ENCODE measurements around the gene SLC16A3.
"Not testable (repeated sequence)": the region's sequence is repeated elsewhere in the genome, so short reads cannot be mapped to it uniquely, and the experiment has no call there.

SLC16A3 gene

DNA sequence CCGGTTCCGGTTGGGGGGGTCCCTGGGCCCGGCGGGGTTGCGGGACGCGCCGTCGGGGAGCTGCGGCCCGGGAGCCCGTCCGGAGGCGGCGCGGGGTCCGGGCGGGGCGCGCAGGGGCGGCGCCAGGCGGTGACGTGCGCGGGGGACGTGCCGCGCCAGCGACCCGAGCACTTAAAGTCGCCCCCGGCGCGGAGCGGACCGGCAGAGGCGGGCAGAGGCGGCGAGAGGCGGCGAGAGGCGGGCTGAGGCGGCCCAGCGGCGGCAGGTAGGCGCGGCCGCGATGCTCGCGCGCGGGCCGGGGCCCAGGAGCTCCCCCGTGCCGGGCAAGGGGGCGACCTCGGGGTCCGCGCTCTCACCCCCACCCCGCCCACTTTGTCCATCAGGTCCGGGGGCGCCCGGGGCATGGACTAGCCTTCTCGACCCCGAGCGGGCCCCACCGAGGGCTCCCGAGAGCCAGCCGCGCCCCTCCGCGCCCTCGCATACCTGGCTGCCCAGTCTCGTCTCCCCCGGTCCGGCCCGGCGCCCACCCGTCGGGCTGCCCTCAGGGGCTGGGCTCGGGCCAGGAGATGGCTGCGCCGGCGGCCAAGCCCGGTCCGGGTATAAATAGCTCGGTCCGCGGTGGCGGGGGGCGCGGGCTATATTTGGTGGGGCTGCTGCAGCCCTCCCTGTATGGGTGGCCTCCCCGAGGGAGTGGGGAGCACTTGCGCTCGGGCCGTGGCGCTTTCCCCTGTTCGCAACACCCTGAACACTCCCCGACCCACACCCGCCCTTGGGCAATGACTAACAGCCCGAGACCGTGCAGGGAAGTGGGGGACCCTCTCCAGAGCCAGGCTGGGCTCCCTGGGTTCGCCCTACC lies at the start of gene SLC16A3:
SLC16A3 (plus strand) TSS at position 201 of the 856 bp plus-strand sequence. CDS start 6,967 bp downstream, outside the sequence.
- peak; percentile 91 for DNase-seq (ENCODE audit: low spot score)

DNA sequence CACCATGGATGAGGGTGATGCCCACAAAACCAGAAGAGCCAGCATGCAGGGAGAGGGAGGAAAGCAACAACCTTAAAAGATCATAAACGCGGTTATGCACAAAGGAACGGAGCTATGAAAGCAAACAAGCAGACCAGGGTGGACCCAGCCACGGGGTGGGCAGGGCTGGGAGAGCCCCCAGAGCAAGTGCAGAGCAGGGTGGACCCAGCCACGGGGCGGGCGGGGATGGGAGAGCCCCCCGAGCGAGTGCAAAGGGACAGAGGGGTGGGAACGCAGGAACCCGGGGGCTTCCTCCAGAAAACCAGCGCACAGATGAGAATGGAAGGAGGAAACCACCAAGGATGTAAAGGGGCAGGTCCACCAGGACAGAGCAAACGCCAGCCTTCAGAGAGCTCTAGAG lies 49.4 kb upstream of the SLC16A3 start:
- DNase-seq (ENCODE audit: low spot score), result no peak

DNA sequence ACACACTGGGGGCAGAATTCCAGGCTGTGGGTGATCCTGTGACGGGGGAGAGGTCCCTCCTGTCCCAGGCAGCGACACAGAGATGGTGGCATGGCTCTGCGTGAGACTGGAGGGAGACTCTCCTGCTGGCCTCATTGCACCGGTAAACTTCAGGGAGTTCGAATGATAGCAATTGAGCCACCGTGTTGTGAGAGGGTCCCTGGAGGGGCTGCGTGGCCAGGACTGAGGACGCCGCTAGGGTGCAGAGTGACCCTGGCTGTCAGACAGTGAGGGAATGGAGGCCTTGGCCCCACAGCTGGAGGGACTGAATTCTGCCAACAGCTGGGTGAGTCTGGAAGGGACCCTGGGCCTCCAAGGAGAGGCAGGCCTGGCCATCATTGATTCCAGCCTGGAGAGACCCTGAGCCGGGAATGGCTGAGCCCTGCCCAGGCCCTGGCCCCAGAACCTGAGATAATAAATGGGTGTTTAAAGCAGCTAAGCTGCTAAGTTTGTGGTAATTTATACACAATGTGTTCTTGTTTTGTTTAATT lies 48.8 kb upstream of the SLC16A3 start:
- DNase-seq (ENCODE audit: low spot score), result no peak

DNA sequence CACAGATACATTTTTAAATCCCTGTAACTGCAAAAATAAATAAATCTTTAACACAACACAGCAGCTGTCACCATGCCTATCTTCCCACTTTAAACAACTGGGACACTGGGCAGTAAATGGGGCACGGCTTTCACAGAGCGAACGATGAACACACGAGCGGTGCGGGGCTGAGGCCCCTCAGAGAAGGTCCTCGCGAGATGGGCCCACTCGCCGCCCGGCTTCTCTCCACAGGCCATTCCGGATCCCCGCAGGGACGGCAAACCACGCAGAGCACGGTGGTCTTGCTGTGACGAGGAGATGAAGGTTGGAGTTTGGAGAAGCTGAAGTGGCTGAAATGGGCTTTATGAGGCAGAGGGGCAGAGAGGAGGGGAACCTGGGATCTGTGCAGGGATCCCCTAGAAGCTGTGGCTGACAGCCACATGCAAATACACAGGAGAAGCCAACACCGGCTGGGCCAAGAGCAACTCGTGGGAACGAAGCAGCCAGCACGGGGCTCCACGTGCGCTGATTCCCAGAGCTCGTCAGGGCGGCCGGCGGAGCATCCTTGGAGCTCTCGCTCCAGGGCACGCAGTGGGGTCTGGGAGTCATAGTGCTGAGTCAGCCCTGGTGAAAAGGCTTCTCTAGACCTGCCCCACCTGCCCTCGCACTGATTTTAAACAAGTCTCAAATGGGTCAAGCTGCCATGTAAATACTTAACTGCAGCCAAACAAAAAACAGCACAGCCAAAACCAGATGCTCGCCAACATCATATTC lies 47.9 kb upstream of the SLC16A3 start:
- DNase-seq (ENCODE audit: low spot score), result no peak

DNA sequence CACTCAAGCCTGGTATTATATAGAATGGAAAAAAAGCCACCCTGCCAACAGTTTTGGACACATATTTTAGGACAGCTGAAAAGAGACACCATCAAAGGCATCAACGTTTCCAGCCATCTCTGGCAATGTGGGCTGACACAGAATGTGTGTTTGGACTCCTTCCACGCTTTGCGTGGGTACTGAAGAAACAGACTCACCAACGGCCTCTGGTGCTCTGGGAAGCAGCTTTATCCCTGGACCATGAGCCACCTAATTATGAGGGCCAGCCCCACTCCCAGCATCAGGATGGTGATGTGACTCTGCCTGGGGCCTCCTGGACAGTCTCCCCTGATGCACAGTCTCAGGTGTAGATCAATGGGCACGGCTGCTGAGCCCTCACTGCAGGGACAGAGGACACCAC lies 44.1 kb upstream of the SLC16A3 start:
- DNase-seq (ENCODE audit: low spot score), result no peak

DNA sequence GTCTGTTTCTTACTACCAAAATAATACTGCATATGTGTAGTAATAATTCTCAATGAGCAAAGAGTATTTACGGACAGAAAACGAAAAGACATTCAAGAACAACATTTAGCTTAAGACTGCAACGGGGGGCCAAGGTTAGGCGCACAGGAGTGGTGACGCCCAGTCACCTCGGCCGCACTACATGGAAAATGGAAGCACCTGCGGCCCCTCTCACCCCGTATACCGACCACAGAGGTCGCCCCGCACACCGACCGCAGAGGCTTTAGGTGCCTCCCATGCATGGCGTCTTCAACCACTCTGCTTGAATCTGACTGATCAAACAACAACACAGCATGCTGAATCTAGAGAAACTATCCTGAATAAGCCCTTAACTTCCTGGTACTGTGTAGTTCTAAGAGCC lies 42.6 kb upstream of the SLC16A3 start:
- no peak for DNase-seq (ENCODE audit: low spot score)

DNA sequence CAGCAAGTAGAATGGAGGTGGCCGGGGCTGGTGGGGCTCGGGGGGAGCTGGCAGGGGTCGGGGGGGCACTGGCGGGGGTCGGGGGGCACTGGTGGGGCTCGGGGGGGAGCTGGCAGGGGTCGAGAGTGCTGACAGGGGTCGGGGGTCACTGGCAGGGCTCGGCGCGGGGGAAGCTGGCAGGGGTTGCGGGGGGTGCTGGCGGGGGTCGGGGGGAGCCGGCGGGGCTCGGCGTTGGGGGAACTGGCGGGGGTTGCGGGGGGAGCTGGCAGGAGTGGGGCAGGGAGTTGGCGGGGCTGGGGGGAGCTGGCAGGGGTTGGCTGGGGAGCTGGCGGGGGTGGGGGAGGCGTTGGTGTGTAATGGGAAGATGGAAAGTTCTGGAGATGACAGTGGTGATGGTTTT lies 41.3 kb upstream of the SLC16A3 start:
- DNase-seq (ENCODE audit: low spot score), result no peak

DNA sequence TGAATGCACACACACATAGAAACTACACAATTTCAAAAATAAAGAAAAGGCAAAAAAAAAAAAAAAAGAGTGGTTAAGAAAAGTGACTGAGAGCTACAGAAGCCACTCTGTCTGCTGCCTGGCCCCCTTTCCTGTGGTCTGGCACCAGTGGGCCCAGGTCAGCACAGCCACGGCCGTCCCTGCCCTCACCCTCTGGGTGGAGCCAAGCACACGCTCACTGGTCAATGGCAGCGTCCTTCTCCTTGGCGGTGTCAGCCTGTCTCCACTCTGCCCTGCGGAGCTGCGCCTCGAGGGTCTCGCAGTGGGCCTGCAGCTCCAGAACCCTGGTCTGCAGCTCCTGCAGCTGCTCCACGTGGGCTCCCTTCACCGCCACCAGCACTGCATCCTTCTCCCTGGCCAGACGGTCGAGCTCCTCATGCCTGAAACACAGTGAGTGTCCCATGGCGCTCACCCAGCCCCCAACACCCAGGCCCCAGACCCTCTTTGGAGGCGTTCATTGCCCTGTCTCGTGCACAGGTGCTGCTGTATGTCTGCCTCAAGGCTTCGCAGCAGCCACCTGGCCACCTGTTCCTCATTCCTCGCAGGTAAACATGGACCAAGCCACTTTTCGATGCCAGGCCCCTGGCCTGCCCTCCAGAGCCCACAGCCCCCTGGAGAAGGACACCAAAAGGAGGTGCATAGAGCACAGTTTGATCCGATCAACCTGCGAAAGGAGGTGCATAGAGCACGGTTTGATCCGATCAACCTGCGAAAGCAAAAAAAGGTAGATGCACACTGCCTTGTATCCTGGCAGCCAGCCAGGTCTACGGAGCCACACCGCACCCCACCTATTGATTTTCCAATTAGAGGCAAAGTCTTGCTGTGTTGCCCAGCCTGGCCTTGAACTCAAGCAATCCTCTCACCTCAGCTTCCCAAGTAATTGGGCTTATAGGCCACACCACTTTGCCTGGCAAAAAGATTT lies 40.6 kb upstream of the SLC16A3 start:
- DNase-seq (ENCODE audit: low spot score), result no peak

DNA sequence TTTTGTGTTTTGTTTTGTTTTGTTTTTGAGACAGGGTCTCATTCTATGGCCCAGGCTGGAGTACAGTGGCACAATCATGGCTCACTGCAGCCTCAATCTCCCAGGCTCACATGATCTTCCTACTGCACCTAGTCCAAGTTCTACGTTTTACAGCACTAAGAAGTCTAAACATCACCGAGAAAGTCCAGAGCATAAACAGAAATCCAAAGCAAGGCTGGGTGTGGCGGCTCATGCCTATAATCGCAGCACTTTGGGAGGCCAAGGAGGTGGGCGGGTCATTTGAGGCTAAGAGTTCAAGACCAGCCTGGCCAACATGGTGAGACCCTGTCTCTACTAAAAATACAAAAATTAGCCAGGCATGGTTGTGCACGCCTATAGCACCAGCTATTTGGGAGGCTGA lies 35.8 kb upstream of the SLC16A3 start:
- DNase-seq (ENCODE audit: low spot score), result not testable (repeated sequence)

DNA sequence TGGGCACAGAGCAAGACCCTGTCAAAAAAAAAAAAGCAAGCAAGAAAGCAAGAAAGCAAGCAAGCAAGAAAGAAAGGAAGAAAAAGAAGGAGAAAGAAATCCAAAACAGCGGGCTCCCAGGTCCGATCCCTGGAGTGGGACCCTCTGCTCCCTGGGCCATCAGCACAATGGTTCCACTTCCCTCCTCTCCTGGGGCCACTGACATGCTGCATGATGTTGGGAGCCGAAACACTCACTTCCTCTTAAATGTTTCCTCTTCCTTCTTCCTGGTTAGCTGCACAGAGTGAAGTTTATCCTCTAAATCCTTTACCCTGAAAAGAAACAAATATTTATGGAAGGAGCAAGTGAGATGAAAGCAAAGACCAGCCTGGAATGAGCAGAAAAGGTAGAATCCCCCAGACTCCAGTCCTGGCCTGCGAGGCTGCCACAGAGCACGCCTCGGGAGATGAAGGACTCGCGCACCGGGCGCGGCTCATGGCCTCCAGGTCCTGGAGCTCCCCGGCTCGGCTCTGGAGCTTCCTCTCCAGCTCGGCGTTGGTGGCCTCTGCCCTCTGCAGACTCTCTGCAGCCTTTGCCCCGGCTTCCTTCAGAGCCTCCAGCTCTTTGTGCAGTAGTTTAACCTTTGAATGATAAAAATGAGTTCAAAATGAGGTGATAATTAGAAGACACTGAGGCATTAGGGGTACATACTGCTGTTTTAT lies 35.2 kb upstream of the SLC16A3 start:
- no peak for DNase-seq (ENCODE audit: low spot score)

DNA sequence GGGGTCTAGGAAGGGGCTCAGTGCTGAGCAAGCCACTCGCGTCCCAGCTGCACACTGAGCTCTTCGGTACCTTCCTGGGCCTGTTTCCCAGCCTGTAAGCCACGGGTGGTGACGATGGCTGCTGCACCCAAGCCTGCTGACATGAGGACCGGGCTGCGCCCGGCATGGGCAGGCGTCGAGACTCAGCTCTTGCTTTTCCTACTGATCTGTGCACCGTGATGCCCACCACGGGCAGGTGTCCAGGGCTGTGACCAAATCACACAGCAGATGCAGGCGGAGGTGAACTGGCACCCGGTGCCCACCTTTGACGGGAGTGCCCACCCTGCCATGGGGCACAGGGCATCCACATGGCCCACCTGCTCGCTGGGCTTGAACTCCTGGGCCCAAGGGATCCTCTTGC lies 34.1 kb upstream of the SLC16A3 start:
- DNase-seq (ENCODE audit: low spot score), result no peak

DNA sequence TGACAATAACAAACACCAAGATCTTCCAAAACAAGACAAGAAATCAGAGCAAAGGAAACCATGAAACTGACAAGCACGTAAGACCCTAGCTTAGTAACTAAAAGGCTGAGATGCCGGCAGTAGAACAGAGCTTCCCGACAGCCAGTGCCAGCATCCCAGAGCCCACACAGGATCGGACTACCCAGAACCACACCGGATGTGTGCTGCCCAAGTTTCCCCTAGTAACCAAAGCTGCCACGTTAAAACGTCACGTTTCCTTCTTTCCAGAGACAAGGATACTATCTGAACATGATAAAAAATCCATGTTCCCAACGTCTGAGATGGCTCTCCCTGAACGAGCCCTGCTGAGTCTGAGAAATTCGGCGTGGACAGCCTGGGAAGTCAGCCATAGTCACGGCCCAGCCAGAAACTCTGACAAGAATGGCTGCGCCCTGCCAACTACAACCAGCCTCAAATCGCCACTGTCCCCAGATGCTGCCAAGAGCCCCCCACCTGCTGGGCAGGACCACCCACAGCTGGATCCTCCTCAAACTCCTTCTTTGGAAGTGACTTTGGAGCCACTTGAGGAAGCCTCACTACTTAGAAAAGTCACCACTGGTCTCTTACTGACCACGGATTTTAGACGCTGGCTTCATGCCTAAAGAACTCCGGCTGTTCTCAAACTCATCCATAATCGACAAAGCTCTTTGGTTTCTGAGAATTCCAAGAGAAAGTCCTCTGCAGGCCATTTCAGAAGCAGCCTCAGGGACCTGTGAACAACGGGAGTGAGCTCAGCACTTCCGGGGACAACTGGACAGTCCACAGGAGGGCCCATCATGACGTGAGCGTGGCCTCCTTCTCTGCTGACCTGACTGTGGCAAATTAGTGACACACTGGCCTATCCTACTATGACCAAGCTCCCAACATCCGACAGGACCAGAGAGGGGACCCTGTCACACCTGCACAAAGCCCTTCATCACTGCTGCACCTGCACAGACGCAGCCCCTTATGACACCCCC lies 32.9 kb upstream of the SLC16A3 start:
- DNase-seq (ENCODE audit: low spot score), result no peak

DNA sequence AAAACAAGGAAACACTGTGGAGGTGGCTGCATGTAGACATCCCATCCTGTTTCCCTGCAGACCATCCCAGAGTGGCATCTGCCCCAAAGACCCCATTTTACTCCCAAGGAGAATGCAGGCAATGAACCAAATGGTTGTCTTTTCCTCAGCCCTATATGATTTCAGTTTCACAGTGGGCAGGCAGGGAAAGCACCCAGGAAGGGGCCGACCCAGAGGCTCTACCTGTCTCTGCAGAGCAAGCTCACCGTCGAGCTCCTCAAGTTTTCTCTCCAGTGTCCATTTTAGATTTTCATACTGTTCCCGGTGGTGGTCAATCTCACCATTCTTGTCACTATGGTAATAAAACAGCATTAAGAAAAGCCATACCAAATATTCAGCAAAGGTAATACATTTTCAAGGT lies 30.8 kb upstream of the SLC16A3 start:
- DNase-seq (ENCODE audit: low spot score), result no peak

DNA sequence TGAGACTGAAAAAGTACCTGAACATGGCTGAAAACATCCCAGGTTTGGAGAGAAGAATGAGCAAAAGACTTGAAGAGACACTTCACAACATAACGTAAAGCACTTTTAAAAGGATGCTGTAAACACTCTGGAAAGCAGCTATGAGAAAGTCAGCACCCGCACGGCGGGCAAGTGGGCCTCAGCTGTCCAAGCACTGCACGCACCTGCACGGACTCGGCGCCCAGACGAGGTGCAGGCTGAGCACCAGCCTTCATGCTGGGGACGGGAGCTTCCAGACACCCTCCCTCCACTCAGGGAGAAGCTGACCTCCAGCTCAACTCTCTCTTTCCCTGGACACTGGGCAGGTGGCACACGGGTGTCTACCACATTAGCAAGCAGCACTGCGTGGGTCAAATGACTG lies 29.3 kb upstream of the SLC16A3 start:
- DNase-seq (ENCODE audit: low spot score), result no peak

DNA sequence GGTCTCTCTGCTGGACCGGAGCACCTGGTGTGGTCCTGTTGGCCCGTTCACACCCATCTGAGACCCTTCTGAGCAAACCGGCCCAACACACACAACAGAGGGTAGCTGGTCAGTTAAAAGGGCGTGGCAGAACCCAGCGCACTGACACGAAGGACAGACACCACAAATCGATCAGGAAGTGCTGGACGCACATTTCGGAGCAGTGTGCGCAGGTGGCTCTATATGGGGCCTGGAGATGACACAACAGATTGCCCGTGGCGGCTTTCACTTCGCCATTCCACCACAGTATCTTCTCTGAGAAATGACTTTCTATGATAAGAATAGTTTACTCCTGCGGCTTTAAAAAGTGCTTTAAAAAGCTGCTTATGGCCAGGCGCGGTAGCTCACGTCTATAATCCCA lies 28.7 kb upstream of the SLC16A3 start:
- DNase-seq (ENCODE audit: low spot score), result no peak

DNA sequence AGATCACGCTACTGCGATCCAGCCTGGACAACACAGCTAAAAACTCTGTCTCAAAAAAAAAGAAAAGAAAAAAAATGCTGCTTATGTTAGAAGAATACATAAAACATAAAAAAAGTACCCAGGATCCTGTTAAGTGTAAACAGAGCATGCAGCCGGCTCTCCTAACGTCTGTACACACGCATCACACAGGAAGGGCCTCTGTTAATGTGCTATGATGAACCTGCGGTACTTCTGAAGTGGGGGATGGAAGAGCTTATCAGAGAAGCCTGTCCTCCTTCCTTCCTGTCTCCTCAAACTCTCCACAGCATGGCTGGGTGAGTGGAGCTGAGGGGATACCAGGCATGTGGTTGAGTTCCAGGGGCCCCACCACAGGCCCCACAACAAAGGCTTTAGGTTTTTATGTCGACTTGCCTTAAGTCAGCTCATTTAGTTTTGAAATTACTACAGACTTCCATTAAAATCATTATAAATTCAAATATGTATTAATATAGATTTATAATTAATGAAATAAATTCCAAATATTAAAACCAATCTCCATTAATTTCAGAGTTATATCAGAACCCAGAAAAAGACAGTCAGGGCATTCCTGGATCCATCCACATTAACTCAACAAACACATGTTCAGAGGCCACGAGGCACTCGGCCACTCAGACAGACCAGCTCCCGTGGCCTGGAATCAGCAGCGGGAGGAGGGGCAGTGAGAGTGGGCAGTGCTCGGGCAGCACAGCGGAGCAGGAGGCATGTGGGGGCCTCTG lies 27.9 kb upstream of the SLC16A3 start:
- DNase-seq (ENCODE audit: low spot score), result no peak

DNA sequence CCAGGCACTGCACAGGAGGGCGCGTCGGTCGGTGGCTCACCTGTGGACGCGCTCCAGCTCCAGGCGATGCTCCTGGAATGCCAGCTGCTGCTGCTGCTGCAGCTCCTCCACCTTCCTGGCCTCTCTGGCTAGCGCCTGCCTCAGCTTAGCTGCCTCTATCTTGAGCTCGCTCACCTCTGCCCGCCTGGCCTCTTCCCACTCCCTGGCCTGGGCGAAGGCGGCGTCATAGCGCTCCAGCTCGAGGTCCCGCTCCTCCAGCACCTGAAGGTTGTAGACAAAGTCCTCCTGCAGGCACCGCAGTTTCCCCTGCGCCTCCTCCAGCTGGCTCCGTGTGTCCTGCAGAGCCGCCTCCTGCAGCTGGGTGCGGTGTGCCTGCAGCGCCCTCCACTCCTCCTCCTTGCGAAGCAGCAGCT lies 27.3 kb upstream of the SLC16A3 start:
- no peak for DNase-seq (ENCODE audit: low spot score)

DNA sequence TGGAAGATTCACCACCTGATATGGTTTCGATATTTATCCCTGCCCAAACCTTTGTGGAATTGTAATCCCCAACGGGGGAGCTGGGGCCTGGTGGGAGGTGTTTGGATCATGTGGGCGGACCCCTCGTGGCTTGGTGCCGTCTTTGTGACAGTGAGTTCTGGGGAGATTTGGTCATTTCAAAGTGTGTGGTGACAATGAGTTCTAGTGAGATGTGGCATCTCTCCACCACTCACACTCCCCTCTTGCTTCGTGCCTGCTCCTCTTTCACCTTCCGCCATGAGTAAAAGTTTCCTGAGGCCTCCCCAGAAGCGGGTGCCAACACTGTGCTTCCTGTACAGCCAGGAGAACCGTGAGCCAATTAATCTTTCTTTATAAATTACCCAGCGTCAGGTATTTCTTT lies 25.9 kb upstream of the SLC16A3 start:
- no peak for DNase-seq (ENCODE audit: low spot score)

DNA sequence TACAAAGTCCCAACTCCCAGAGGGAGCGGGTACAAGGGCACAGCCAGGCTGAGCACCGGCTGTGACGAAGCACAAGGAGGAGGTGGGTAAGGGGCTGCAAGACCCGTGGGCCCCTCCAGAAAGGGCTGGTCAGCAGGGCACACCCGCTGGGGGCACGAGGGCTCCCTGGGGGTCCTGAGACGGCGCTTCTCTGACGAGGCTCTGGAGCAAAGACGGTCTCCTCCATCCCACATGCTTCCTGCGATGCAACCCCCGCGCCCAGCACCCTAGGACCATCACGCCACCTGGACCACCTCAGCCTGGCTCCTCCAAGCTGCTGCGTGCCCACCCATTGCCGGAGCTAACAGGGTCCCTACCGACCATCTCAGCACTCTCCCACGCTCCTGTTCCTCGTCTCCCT lies 24.9 kb upstream of the SLC16A3 start:
- no peak for DNase-seq (ENCODE audit: low spot score)
